HG03442 (cell line): Measurements from ENCODE around the gene FAM174B.

Experiments used
- ATAC-seq: cut with Tn5 transposase; IDR thresholded peaks from one replicate; pipeline ENCODE4 v1.9.1; 2021; ENCODE audit warnings: mild to moderate bottlenecking, moderate library complexity; ENCODE audit not compliant: unreplicated experiment

The FAM174B gene

DNA sequence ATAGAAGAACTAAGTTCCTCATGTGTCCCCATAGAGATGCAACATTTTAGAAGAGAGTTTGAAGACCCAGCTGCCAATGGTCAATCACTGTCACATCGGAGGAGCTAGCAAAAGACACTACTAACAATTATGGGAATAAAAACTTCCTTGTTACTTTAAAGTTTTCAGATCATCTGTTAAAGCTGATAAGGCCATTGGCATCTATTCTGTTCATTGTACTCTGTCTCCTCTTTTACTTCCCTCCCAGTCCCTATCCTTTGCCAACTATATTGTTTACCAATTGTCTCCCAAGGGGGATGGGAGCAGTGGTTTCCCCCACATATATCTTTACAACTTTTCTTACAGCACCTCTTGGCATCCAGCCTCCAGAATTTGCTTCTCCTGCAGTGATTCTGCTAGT, 81.0 kb downstream of the FAM174B start:
- no peak for ATAC-seq

DNA sequence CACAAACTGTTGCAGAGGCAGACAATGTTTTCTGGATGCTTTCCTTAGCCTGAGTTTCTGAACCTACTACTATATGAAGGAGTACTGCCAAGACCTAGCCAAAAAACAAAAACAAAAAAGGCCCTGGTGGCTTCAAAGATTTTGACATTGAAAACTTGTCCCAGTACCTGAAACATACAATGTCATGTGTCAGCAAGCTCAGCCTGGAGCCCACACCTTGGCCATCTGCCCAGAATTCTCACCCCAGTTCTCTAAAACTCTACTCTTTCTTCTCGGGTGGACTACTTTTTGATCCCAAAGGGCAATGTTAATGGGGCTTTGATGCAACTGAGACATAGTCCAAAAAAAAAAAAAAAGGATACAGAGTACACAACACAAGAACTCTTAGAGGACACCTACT, 81.4 kb downstream of the FAM174B start:
- no peak for ATAC-seq

- ATAC-seq = no peak
These were observed 83.8 kb downstream of the FAM174B start for GRCh38 chr15:92571824-92572223.

DNA sequence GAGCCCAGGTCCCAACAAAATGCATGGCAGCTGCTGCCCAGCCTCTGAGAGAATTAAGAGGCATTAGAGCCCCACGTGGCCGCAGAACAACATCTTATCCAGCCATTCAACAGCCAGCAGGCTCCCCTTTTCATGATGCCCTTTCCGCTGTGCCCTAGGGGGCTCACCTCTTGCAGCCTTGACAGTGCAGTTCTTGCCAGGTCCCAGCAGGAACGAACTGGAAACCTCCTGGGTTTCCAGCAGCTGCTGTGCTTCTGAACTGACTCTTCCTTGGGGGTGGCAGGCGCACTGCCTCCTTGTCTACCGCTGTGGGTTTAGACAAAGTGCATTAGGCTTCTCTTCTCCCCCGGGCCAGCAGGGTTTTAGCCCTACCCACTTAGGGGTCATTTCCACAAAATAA, 85.2 kb downstream of the FAM174B start:
- ATAC-seq = no peak

DNA sequence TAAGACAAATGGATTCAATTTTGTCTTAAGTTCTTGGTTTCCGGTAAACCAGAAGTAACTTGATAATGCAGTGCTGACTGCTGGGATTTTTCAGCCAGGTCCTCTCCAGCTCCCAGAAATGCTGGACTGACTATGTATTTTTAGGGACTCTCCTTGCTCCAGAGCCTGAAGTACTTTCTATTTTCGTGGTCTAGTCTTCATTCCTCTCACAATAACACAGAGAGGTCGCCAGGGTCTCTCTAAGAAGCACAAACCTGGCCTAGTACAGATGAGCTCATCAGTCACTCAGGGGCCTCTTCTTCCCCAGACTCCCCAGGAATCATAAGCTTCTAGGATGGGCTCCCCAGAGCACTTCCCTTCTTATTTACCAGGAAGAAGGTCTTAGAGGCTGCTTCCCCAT, 85.8 kb downstream of the FAM174B start:
- ATAC-seq = no peak
